ENCODE measurements around the gene SMIM26.

- TF ChIP-seq CTCF (IDR thresholded peaks at IDR 0.05) (no peak), POLR2A (IDR thresholded peaks at IDR 0.05) (no peak)
These were observed 24.0 kb upstream of the SMIM26 start for GRCh38 chr20:18543216-18543615.
